ENCODE measurements around the gene PLAAT2. TPM values are rescaled to one million over a fixed set of nuclear protein-coding genes. Genes with fewer than 3 reads are reported as not detected.

Gene PLAAT2
- total and polyA plus RNA-seq, 7 donors: 0.71 to 233 (median 69.7) TPM; not detected in 3

DNA sequence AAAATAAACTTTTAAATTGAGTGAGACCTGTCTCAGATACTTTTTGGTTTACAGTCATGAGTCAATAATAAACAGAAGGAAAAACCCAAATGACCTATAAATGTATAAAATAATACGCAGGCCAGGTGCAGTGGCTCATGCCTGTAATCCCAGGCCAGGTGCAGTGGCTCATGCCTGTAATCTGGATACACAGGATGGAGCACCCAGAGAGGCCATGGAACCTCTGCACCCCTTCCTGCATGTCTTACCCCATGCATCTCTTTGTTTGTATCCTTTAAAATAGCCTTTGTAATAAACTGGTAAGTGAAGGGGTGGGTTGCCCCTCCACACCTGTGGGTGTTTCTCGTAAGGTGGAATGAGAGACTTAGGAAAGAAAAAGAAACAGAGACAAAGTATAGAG is 35.5 kb downstream of the PLAAT2 start:
- Histone ChIP-seq H3K27me3 (no peaks in the 10 kb centered on the region), H3K27ac (no peak overlapping the region), H3K9me3 (no peaks in the 10 kb centered on the region), H3K4me1 (no peaks in the 10 kb centered on the region), H3K36me3 (no peaks in the 10 kb centered on the region), H3K4me3 (no peak overlapping the region)
- DNase-seq: no peak
- TF ChIP-seq POLR2AphosphoS5 (IDR thresholded peaks at IDR 0.05) (no peak), EP300 (IDR thresholded peaks at IDR 0.05) (no peak), POLR2A (IDR thresholded peaks at IDR 0.05) (no peak)
- TF ChIP-seq, protein P1, sequence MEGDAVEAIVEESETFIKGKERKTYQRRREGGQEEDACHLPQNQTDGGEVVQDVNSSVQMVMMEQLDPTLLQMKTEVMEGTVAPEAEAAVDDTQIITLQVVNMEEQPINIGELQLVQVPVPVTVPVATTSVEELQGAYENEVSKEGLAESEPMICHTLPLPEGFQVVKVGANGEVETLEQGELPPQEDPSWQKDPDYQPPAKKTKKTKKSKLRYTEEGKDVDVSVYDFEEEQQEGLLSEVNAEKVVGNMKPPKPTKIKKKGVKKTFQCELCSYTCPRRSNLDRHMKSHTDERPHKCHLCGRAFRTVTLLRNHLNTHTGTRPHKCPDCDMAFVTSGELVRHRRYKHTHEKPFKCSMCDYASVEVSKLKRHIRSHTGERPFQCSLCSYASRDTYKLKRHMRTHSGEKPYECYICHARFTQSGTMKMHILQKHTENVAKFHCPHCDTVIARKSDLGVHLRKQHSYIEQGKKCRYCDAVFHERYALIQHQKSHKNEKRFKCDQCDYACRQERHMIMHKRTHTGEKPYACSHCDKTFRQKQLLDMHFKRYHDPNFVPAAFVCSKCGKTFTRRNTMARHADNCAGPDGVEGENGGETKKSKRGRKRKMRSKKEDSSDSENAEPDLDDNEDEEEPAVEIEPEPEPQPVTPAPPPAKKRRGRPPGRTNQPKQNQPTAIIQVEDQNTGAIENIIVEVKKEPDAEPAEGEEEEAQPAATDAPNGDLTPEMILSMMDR (IDR thresholded peaks at IDR 0.05): no peak
- 68 to 81% methylated on average over 2 of the region's 2 CpGs for WGBS, 2 donors
- intact Hi-C loops (cut with DNase I): no loop called here

DNA sequence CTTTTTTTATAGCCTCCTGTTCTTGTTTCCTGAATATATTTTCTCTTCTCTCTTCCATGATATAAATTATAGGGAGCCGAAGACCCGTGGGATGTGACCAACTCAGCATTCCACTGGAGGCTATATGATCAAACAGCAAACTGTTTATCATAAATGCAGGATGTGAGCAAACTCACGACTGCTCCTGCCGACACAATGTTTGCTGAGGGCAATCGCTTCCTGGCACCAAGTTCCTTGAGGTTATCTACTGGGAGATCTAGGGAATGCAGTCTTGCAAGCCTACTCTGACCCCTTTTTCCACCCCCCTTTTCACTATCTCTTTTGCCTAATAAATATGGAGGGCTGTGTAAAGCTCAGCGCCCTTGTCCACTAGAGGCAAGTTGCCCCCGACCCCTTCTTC is 40.0 kb downstream of the PLAAT2 start:
- H3K9me3 ChIP-seq: no peaks in the 10 kb centered on the region
- DNase-seq: no peak
- intact Hi-C loops (cut with DNase I): no loop called here
- H3K36me3 ChIP-seq: no peaks in the 10 kb centered on the region
- H3K27me3 ChIP-seq: no peaks in the 10 kb centered on the region
- no peaks in the 10 kb centered on the region for H3K4me1 ChIP-seq
- TF ChIP-seq EP300 (IDR thresholded peaks at IDR 0.05) (no peak), POLR2AphosphoS5 (IDR thresholded peaks at IDR 0.05) (no peak), POLR2A (IDR thresholded peaks at IDR 0.05) (no peak)
- TF ChIP-seq, protein P1 (IDR thresholded peaks at IDR 0.05): no peak
- WGBS, 2 donors: 48 to 76% methylated on average over 7 of the region's 7 CpGs
- no peak overlapping the region for H3K4me3 ChIP-seq
- no peak overlapping the region for H3K27ac ChIP-seq

DNA sequence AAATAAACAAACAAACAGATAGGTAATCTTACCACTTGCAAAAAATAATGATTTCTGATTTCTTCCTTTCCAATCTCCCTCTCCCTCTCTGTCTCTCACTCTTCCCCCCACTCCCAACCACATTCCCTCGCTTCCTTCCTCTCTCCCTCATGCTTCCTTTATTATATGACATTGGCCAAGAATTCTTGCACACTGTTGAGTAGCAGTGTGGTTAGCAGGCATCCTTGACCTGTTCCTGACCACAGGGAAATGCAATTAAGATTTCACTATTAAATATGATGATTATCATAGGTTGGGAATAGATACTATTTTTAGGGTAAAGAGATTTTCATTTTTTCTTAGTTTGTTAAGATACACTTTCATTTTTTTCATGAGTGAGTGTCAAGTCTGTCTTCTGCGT is 41.3 kb downstream of the PLAAT2 start:
- H3K4me3 ChIP-seq: no peak overlapping the region
- TF ChIP-seq EP300 (IDR thresholded peaks at IDR 0.05): no peak
- no peaks in the 10 kb centered on the region for H3K27me3 ChIP-seq
- WGBS, 2 donors: 87 to 95% methylated on average over 2 of the region's 2 CpGs
- DNase-seq: no peak
- H3K27ac ChIP-seq: no peak overlapping the region
- H3K9me3 ChIP-seq: no peaks in the 10 kb centered on the region
- no peaks in the 10 kb centered on the region for H3K4me1 ChIP-seq
- H3K36me3 ChIP-seq: no peaks in the 10 kb centered on the region
- intact Hi-C loops (cut with DNase I): no loop called here

DNA sequence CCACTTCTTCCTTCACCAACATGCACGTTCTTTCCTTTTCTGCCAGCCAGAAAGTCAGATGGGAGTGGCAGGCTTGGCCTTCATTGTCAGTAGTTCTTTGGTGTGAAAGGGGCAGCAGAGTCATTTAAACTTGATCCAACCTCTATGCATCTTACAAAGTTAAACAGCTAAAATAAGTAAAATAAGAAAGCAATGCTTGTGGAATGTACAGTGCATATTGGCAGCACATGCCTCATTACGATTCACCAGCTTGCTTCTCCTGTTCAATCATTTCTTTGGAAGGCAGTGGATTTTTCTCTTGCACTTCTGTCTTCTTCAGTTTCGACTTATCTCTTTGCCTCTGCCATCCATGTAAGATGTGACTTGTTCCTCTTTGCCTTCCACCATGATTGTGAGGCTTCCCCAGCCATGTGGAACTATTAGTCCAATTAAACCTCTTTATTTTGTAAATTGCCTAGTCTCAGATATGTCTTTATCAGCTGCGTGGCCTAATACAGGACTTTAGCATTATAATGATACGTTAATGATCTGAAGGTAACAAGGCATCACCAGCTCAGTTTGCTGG is 42.5 kb downstream of the PLAAT2 start:
- 89 to 92% methylated on average over 5 of the region's 5 CpGs for WGBS, 2 donors
- Histone ChIP-seq H3K27ac (no peak overlapping the region), H3K4me3 (no peak overlapping the region), H3K27me3 (no peaks in the 10 kb centered on the region), H3K9me3 (no peaks in the 10 kb centered on the region), H3K4me1 (no peaks in the 10 kb centered on the region), H3K36me3 (no peaks in the 10 kb centered on the region)
- no peak for DNase-seq
- intact Hi-C loops (cut with DNase I): no loop called here
- TF ChIP-seq EP300 (IDR thresholded peaks at IDR 0.05) (no peak), POLR2A (IDR thresholded peaks at IDR 0.05) (no peak), POLR2AphosphoS5 (IDR thresholded peaks at IDR 0.05) (no peak)
- TF ChIP-seq, protein P1 (IDR thresholded peaks at IDR 0.05): no peak

DNA sequence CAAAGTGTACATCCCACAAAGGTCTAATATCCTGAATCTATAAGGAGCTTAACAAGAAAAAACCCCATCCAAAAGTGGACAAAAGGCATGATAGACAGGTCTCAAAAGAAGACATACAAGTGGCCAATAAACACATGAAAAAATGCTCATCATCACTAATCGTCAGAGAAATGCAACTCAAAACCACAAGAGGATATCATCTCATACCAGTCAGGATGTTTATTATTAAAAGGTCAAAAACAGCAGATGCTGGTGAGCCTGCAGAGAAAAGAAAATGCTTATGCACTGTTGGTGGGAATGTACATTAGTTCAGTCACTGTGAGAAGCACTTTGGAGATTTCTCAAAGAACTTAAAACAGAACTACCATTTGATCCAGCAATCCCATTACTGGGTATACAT is 44.6 kb downstream of the PLAAT2 start:
- DNase-seq: no peak
- WGBS, 2 donors: 24 to 65% methylated on average over 1 of the region's 1 CpG
- intact Hi-C loops (cut with DNase I): no loop called here
- H3K27me3 ChIP-seq: no peaks in the 10 kb centered on the region
- H3K36me3 ChIP-seq: no peaks in the 10 kb centered on the region
- H3K4me1 ChIP-seq: no peaks in the 10 kb centered on the region
- no peak for TF ChIP-seq POLR2A (IDR thresholded peaks at IDR 0.05)
- TF ChIP-seq POLR2AphosphoS5 (IDR thresholded peaks at IDR 0.05): no peak
- TF ChIP-seq, protein P1 (IDR thresholded peaks at IDR 0.05): no peak
- no peak overlapping the region for H3K27ac ChIP-seq
- H3K4me3 ChIP-seq: no peak overlapping the region
- no peaks in the 10 kb centered on the region for H3K9me3 ChIP-seq
